Esophagus squamous epithelium (tissue), 4 donors: Measurements from ENCODE around the gene ARHGAP12.

Source experiments
- POLR2A ChIP-seq, 4 donors: fragments of 450-650 bp; IDR thresholded peaks; one replicate each; pipeline ENCODE4 v1.6.1; 2017; ENCODE audit warnings: antibody characterized with exemption in 4 of 4, mild to moderate bottlenecking in 4 of 4, moderate library complexity in 3 of 4
- TF ChIP-seq, protein P1 (sequence below), 6 experiments: fragments of 450-650 bp in 4 of 6; fragments of 200-600 bp in 2 of 6; sonication (generic) in 2 of 6; IDR thresholded peaks; one replicate each; pipeline ENCODE4 v1.5.1; 2016 to 2019; ENCODE audit warnings: antibody characterized with exemption in 6 of 6, mild to moderate bottlenecking in 4 of 6, moderate library complexity in 4 of 6

DNA sequence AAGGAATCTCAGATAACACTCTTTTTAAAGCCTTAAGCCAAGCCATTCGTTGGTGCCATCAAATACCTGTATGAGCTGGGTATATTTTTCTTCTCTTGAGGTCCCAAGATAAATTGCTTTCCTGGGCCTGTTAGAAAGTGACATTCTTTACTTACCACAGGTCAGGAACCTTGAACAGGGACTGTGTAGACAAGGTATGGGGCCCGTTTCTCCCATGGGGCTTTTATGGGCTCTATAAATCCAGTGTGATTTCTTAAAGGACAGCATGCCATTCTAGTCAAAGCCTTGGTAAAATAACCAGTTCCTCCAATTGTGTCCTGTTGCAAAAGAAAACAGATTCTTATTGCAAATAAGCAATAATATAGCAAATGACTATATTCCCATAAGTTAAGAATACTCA lies 24.8 kb upstream of the ARHGAP12 start:
- TF ChIP-seq, protein P1, sequence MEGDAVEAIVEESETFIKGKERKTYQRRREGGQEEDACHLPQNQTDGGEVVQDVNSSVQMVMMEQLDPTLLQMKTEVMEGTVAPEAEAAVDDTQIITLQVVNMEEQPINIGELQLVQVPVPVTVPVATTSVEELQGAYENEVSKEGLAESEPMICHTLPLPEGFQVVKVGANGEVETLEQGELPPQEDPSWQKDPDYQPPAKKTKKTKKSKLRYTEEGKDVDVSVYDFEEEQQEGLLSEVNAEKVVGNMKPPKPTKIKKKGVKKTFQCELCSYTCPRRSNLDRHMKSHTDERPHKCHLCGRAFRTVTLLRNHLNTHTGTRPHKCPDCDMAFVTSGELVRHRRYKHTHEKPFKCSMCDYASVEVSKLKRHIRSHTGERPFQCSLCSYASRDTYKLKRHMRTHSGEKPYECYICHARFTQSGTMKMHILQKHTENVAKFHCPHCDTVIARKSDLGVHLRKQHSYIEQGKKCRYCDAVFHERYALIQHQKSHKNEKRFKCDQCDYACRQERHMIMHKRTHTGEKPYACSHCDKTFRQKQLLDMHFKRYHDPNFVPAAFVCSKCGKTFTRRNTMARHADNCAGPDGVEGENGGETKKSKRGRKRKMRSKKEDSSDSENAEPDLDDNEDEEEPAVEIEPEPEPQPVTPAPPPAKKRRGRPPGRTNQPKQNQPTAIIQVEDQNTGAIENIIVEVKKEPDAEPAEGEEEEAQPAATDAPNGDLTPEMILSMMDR (IDR thresholded peaks at IDR 0.05): no peak
- TF ChIP-seq POLR2A (IDR thresholded peaks at IDR 0.05): no peak
